Right forelimb (tissue), 1 donor: ENCODE data around the gene AKT1S1.

Experiments used
- DNase-seq: peaks from one replicate; pipeline ENCODE4 v3.0.0-alpha.2; 2018

AKT1S1 gene

DNA sequence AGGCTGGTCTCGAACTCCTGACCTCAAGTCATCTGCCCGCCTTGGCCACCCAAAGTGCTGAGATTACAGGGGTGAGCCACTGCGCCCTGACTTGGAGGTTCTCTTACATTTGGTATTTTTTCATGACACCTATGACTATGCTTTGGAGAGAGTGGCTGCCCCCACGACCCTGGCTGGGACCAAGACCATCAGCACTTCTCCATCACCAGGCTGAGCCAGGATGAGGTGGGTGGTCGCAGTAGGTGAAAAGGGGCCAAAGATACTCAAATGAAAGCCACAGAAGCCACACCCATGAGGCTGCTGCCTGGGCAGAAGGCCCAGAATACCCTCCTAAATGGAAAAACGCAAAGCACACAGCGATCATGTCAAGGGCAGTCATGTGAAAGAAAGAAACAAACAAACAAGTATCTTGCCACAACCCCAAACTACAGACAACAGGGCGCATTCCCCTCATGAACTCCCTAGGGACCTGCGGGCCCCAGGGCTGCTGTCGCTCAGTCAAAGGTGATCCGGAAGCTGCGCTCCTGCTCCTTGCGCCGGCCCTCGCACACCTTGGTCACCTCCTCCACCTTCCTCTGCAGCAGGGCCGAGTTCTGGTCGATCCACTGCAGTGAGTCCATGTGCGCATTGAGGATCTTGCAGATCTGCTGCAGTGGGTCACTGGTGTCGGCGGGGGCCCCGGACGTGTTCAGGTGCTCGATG, 30.7 kb upstream of the AKT1S1 start:
- no peak for DNase-seq

DNA sequence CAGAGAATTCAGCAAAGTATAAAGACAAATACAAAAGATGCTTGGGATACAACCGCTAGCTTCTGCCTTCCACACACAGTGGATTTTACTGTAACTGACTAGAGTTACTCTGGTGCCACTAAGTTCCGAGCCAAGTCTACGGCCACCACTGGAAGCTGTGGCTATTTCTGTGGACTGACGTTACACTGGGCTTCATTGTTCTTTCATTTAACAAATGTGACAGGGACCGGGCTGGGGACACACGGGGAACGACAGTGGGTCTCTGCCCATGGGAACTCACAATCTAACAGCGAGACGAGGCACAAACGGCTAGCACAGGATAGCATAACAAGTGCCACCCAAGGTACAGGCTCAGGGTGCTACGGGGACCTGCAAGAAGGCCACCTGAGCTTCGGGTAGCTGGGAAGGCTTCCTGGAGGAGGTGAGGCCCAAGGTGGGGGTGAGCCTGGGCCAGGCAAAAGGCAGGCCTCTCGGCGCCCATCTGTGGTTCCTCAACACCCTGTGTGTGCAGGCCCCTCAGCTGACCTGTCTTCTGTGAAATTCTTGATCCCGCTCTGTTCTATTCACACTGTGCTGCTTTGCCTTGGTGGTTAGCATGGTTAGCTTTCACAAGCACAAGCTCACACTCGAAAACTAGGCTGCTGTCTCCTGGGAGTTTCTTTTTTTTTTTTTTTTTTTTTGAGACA, 29.9 kb upstream of the AKT1S1 start:
- no peak for DNase-seq

DNA sequence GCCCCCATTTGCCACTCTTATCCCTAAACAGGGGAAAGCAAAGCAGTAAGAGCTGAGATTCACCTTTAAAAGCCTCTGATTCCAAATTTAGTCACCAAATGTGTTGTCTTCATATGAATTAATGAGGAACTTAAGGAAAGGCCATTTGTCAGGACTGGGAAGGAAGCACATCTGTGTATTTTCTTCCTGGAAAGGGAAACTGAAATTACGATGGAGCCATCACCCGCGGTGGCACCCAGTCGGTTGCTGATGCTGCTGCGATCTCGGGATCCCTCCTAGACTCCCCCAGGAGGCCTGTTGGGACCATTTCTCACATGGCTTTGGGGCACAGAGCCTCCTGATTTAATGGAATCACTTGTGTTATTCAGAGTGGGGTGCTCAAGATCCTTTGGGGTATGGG, 27.0 kb upstream of the AKT1S1 start:
- DNase-seq = no peak

DNA sequence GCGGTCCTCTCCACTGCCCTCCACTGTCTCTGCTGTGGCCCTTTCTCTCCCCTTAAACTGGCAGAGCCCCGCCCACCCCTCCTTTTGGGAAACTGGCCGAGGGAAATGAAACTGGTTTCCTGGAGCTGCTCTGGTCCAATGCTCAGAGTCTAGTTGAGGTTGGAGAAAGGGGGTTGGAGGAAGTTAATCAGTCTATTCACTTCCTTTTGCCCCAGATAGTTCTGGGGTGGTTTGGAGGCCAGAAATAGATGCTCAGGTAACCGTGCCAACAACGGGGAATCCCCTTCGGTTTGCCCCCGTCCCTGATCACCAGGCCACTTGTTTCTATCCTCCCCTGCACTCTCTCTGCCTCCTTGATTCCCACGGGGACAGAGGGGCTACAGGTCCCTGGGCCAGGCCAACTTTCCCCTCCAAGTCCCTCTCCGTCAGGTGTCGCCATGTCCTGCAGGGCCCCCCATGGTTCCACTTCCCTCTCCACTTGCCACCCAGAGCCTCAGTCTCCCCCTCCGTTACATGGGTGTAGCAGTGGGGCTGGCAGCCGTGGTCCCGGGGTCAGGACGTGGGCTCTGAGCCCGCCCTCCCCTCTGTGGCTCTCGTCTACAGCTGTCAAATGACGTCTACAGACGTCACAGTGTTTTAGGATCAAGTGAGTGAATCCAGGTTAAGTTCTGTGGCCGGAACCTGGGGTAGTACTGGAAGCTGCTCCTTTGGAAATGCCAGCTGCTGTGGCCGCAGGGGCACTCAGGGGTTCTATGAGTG, 19.9 kb upstream of the AKT1S1 start, which contains the start of gene IL4I1:
Gene IL4I1, minus strand, starts transcription at position 25 of the 759 bp plus-strand sequence. CDS start 727 bp downstream, outside the sequence.
- no peak for DNase-seq

DNA sequence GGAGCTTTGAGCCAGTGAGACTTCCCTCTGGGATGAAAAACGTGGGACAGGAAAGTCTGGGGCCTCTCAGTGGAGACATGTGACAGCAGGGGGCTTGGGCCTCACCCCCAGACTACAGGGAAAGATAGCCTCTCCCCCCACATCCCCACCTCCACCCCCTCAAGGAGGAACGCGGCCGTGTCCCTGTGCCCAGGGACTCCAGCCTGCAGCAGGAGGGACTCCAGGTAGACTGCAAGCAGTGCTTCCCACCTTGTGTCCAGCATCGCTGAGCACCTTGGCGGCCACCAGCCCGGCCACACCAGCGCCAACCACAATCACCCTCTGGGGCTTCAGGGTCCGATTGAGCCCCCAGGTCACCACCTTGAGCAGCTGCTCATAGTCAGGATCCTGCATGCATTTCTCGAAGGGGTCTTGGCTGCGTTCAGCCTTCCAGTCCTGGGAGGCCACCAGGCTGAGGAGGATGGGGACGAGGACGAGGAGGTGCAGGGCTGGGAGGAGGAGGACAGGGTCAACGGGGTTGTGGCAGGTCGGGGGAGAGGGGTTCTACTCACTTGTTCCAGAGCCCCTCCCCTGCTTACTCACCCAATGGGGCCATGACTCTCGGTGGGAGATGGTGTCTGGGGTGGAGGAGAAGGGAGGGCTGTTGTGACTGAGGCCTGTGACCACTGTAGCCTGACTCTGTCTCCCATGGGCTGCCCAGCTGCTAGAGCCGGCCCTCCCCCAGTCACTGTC, 18.6 kb upstream of the AKT1S1 start:
- DNase-seq = no peak

DNA sequence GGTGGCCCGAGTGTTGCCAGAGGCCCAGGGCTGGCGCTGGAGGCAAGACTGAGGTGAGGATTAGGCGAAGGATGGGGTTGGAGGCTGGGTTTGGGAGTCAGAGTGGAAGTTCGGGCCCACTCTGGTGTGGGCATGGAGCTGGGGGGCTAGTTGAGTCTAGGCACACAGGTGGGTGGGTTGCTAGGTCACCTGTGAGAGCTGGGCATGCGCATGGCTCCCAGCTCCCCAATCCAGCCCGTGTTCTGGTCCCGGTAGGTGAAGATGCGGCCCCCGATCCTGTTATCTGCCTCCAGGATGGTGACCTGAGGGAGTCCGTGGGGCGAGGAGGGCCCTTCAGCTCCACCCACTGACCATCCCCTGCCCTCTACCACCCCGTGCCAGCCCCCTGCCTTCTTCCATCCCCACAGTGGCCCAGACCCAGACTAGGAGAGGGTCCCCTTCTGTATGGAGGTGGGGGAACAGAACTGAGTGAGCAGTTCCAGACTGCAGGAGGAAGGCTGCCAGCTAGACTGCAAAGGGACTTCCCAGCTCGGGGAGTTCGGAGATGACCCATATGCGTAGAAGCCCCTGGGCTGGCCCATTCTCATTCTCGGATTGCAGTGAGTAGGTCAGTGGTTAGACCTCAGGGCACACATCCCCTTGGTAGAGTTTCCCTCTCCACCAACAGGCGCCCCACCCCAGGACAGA, 17.9 kb upstream of the AKT1S1 start:
- DNase-seq = no peak

DNA sequence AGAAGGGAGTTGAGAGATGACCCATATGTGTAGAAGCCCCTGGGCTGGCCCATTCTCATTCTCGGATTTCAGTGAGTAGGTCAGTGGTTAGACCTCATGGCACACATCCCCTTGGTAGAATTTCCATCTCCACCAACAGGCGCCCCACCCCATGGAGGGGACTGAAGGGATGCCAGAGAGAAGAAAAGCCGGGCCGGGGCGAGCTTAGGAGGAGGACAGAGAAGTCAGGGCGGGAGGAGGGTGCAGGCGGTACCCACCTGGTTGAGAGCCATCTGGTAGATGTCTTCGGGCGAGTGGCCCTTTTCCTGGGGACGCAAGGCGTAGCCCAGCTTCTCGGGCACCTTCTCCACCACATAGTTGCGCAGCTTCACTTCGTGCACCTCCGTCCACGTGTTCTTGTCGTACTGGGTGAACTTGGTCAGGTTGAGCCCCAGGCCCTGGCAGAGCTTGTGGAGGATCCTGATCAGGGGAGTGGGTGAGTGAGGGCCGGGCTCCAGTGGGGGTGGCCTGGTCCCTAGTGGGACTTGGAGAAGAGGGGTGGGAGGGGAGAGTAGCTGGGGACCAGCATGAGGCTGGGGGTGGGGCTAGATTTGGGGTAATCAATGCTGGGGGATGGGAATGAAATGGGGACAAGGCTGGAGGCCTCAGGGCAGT, 17.0 kb upstream of the AKT1S1 start:
- DNase-seq = no peak

DNA sequence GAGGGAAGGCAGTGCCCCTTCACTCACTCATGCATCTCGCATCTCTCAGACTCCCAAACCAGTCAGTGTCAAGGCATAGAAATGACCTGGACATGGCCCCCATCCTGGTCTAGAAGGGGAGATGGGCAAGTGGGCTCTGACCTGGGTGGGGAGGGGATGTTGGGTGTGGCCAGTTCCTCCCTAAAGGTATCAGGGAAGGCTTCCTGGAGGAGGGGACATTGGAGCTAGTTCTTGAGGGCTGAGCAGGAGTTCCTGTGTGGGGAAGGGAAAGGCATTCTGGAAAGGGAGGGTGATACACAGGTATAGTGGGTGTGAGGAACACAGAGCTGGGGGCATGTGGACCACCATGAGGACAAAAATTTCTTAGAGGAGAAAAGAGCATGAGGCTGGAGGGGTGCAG, 15.6 kb upstream of the AKT1S1 start:
- DNase-seq = no peak

DNA sequence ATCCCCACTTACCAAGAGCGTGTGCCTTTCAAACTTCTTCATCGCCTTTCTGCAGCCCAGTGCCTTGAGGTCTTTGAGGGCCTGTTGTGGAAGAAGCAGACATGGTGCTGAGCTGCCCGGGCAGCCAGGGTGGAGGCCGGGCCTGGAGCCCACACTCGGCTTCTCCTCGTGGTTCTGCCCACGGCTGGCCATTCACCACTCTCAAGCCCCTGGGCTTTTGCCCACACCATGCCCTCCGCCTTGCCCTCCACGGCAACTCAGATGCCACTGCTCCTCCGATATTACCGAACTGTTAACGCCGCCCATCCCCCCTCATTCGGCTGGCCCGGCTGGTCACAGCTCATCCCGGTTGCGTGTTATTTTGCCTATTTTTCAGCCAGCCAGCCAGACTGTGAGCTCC, 14.2 kb upstream of the AKT1S1 start:
- DNase-seq = no peak

DNA sequence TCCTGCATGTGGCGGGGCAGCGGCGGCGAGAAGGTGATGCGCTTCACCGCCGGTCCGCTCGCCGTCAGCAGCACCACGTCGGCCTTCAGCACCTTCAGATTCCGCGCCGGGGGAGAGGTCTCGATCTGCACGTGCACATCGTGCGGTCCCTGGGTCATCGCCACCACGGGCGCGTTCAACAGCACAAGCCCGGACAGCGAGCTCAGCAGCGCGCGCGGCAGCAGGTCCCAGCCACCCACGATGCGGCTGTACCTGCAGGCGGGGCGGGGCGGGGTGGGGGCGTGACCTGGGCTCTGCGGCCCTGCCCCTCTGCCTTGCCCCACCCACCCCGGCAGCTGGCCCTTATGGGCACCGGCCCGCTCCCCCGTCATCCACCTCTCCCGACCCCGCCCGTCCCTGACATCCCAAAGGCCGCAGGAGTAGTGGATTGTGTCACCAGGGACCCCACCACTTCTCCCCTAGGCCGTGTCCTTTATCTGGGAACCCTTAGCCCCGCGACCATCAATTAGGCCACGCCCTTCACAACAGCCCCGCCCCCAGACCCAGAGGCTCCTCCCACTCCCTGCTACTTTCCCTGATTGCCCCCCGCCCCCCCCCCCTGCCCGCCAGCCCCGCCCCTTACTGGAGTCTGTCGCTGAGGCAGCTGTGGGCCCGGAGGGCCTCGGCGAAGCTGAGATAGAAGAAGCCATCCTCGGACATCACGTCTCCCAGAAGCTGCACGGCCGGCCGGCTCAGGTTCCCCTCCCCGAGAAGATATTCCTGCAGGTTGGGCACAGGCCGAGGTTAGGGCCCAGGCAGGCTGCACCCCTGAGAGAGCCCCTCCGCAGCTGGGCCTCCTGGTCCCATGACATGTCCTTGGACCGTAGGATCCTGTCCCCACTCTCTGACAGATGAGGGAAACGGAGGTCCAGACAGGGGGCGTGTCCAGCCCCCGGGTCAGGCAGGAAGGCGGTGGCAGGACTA, 13.5 kb upstream of the AKT1S1 start:
- no peak for DNase-seq

DNA sequence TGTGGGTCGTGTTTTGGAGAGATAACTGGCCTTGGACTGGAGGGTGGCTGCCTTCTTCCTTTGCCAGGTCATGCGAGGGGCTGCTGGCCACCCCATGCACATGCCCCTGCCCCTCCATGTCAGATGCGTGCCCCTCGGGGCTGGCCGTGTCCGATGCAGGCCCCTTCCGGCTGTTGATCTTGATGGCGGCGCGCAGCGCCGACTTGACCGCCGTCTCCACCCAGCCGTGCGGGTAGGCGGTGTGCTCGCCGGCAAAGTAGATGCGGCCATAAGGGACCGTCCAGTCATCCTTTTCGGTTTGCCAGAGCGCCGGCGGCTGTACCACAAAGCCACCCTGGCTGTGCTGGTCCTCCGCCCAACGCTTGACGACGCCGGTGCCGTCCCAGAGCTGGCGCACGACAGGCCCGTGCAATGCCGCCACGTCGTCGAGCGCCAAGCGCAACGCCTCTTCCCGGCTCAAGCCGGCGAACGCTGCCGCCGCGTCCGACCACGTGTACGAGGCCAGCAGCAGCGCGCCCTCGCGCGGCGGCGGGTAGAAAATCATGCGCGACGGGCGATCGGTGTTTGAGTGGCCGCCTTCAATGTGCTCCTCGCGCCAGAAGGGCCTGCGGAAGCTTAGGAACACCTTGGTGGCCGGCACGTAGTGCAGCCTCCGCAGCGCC, 12.7 kb upstream of the AKT1S1 start:
- peak; percentile 78 for DNase-seq

DNA sequence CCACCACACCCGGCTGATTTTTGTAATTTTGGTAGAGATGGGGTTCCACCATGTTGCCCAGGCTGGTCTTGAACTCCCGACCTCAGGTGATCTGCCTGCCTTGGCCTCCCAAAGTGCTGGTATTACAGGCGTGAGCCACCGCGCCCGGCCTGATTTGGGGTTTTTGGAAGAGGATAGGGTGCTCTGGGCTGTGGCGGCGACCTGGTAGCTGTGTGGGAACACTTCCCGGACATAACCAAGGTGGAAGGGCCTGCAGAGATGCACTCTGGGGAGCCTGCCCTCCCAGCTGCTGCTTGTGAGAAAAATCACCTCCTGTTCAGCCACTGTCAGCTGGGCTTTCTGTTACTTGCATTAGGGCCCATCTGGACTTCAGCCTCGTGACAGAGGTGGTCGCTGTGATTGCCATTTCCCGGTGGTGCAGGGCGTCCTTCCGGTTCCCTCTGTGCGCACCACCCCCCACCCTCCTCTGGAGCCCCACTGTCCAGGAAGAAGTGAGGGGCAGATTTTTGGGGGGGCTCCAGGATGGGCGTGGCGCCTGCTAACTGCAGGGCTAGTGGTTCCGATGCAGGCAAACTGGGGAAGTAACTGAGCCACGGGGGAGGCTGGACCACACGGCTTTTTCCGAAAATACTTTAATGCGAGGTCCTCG, 12.0 kb upstream of the AKT1S1 start:
- no peak for DNase-seq

DNA sequence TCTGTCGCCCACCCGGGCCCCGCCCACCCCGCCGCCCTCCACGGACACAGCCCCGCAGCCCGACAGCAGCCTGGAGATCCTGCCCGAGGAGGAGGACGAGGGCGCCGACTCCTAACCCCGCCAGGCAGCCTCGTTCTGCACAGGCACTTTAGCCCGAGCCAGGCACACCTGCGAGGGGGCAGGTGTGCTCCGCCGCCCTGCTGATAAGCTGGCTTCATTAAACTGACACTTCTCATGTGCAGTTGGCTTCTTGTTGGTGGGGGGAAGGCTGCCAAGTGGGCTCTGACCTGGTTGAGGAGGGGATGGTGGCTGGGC, 11.3 kb upstream of the AKT1S1 start:
- no peak for DNase-seq

DNA sequence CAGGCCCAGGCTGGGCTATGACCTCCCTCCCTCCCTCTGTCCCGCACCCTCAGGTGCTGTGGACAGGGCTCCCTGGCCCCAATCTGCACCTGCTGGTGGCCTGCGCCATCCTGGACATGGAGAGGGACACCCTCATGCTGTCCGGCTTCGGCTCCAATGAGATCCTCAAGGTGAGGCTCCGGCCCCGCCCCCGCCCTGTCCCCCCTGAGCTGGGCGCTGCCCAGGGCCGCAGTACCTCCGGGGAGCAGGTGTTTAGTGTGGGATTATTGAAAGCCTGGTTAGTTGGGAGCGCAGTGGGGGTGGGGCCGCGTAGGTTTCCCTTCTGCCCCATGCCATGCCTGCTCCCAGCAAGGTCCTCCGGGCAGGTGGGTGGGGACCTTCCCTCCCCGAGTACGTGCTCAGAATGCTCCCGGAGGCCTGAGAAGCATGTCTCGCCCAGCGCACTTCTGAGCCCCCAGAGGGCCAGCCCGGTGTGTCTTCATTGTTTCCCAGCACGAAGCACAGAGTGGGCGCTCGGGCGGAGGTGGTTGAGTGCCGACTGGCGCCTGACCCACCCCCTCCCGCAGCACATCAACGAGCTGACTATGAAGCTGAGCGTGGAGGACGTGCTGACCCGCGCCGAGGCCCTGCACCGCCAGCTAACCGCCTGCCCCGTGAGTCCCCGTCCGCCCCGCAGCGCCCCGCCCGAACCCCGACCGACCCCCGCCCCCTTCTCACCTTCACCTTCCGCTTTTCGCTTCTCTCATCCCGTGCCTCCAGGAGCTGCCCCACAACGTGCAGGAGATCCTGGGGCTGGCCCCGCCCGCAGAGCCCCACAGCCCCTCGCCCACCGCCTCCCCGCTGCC, 10.7 kb upstream of the AKT1S1 start:
- no peak for DNase-seq

DNA sequence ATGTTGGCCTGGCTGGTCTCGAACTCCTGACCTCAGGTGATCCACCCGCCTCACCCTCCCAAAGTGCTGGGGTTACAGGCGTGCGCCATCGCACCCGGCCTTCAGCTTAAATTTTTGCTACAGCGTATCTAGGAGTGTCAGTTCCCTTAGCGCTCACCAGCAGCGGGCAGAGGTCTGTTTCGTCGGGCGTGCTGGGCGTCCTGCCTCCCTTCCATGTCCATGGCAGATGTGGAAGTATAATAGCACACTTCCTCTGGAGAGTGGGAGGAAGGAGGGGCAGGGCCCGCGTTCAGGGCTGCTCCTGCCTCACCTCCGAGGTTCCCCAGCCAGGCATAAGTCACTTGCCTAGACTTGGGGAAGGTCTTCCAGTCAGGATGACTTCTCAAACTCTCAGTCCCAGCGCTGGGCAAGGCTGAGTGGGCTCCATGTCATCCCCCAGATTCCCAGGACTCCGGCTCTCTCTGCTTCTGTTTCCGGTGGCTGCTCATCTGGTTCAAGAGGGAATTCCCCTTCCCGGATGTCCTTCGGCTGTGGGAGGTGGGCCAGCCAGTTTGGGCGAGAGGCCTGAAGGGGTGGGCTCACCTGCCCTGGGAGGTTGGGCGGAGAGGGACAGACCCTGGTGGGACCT, 10.0 kb upstream of the AKT1S1 start:
- DNase-seq = no peak

DNA sequence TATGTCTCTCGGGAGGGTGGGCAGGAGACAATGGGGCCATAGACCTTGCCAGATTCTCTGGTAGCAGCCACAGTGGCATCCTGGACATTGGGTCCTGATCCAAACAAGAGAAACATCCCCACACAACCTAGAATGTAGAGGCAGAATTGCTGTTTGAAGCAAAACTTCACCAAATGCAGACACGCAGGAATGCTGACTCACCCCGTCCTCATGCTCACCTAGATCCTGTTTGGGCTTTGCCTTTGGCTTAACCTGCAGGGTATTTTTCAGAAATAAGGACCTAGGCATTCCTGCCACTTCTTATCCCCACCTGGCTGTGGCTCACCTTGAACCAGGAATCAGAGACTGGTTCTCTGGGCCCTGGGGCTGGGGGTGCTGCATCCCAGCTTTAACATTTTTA, 7.6 kb upstream of the AKT1S1 start:
- no peak for DNase-seq

DNA sequence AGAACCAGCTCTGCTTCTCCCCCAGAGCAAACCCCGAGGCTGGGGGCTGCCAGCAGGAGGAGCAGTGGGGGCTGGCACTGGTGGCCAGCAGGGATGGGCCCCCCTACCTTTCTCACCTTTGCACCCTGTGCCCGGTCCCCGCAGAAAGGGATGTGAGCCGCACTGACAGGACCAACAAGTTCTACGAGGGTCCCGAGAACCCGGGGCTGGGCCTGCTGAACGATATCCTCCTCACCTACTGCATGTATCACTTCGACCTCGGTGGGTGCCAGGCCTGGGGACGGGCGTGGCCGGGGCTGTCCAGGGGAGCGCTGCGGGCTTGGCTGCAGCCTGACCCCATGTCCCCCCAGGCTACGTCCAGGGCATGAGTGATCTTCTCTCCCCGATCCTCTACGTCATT, 7.0 kb upstream of the AKT1S1 start:
- no peak for DNase-seq

DNA sequence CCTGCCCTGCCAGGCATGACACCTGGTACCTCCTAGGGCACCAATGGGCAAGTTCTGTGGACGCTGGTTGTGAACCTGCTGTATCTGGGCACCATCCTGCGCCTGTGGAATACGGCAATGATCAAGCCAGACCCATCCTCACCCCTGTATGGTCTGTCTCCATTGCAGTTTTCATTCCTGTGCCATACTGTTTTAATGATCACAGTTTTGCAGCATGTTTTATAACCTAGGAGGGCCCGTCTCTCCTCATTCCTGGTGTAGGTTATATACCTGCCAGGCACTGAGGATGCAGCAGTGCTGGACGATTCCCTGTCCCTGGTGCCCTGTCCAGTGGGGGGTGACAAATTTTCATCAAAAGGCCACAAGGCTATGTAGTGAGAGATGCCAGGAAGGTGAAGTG, 5.9 kb upstream of the AKT1S1 start:
- DNase-seq = no peak
